ENCODE results near the gene CCDC3.
"Not testable (repeated sequence)": the region's sequence is repeated elsewhere in the genome, so short reads cannot be mapped to it uniquely, and the experiment has no call there.

Gene CCDC3

GRCh38 chr10:13043520-13043919, 42.0 kb upstream of the CCDC3 start:
- no peak overlapping the region for H3K4me3 ChIP-seq (ENCODE audit: low read depth, low read length)

GRCh38 chr10:13039761-13040160, 38.2 kb upstream of the CCDC3 start:
- H3K4me3 ChIP-seq (ENCODE audit: low read depth, low read length), result no peak overlapping the region
- no peak for TF ChIP-seq CTCF (IDR thresholded peaks at IDR 0.05; ENCODE audit: low read depth, low read length)

More at GRCh38 chr10:13043520-13043919, 42.0 kb upstream of the CCDC3 start:
- TF ChIP-seq CTCF (IDR thresholded peaks at IDR 0.05; ENCODE audit: low read depth, low read length), result no peak

GRCh38 chr10:13038391-13038790, 36.9 kb upstream of the CCDC3 start:
- H3K4me3 ChIP-seq (ENCODE audit: low read depth, low read length), result no peak overlapping the region
- TF ChIP-seq CTCF (IDR thresholded peaks at IDR 0.05; ENCODE audit: low read depth, low read length), result no peak

GRCh38 chr10:13037832-13038231, 36.3 kb upstream of the CCDC3 start:
- no peak overlapping the region for H3K4me3 ChIP-seq (ENCODE audit: low read depth, low read length)
- no peak for TF ChIP-seq CTCF (IDR thresholded peaks at IDR 0.05; ENCODE audit: low read depth, low read length)

GRCh38 chr10:13036841-13037240, 35.3 kb upstream of the CCDC3 start:
- TF ChIP-seq CTCF (IDR thresholded peaks at IDR 0.05; ENCODE audit: low read depth, low read length), result no peak
- no peak overlapping the region for H3K4me3 ChIP-seq (ENCODE audit: low read depth, low read length)

GRCh38 chr10:13035731-13036130, 34.2 kb upstream of the CCDC3 start:
- not testable (repeated sequence) for H3K4me3 ChIP-seq (ENCODE audit: low read depth, low read length)

GRCh38 chr10:13026873-13027272, 25.4 kb upstream of the CCDC3 start:
- no peak overlapping the region for H3K4me3 ChIP-seq (ENCODE audit: low read depth, low read length)
- no peak for TF ChIP-seq CTCF (IDR thresholded peaks at IDR 0.05; ENCODE audit: low read depth, low read length)

- H3K4me3 ChIP-seq (ENCODE audit: low read depth, low read length), result no peak overlapping the region
- TF ChIP-seq CTCF (IDR thresholded peaks at IDR 0.05; ENCODE audit: low read depth, low read length), result no peak
Measured at GRCh38 chr10:13023754-13024153, 22.2 kb upstream of the CCDC3 start.
